ENCODE results near the gene FRZB.
A peak's percentile ranks its signal among the peaks of the same experiment; 100 is the strongest.
"Not testable (repeated sequence)": the region's sequence is repeated elsewhere in the genome, so short reads cannot be mapped to it uniquely, and the experiment has no call there.

The FRZB gene

DNA sequence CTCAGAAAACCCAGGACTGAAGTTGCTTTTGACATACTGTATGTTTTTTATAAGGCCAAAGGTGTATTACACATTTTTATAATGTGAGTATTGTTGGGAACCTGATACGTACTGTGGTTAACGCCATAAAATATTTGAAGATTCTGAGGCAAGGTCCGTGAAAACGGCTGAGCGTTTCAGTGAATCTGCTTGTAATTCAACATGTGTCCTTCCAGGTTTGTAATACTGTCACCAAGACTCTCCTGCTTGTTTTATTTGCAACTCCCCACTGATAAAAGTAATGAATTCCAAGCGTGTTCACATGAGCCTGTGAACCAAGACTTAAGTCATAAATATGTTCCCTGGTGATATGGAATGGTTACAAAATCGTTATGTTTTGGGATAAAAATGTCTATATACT lies 23.9 kb upstream of the FRZB start:
- DNase-seq = no peak

DNA sequence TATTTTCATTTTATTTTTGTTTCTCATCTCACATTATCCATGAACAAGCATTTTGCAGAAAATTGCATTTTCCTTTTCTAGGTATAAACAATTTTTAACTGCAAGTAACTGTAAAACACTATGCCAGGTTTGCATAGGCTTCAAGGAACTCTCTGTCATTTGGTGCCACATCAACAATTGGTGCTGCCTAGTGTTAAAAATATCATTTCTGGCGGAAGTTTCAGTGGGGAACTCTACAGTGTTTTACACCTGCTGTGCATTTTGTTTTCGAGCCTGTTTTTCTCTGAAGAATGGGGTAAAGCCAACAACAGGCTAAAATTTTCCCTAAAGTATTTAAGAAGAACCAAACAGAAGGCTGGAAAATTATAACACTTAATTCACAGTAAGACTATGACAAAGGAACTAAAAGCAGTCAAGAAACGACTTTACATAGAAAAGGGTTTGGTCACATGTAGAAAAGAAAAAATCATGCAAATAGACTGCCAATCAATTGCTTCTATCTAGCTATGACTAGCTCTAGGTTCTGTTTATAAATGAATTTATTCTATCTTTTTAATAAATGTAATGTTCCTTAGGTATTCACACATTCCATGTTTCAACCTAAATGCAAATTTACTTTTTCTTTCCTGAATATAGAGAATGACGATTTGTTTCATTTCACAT lies 21.4 kb upstream of the FRZB start:
- no peak for DNase-seq

DNA sequence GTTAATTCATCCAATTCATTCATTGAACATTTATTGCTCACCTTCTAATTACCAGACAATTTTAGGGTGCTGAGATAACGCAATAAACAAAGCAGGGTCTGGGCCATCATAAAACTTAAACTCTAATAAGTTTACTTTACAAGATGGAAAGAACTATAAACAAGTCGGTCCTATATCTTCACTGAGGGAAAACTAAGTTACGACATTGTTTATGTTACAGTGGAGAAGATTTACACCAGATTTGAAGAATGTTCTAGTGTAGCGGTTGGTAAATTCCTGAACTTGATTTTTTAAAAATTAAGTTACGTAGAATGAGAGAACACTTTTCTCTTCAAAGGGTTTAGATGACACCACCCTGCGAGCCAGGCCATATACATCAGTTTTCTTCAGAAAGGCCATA lies 20.7 kb upstream of the FRZB start:
- no peak for DNase-seq

DNA sequence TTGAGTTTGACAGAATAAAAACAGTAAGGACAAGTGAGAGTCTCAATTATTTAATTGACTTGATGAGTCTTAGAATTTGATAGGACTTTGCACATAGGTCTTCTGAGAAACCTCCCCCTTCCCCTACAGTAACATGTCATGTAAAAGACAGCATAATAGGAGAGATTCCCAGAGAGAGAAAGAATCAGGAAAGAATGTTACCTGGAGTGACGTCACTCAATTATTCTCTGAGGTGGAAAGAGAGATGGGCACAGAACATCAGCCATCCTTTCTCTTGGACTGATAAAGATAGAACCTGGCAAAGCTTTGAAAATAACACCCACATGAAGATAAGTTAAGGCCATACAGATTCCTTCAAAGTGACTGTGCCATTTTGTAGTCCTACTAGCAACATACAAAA lies 19.3 kb upstream of the FRZB start:
- DNase-seq = no peak

DNA sequence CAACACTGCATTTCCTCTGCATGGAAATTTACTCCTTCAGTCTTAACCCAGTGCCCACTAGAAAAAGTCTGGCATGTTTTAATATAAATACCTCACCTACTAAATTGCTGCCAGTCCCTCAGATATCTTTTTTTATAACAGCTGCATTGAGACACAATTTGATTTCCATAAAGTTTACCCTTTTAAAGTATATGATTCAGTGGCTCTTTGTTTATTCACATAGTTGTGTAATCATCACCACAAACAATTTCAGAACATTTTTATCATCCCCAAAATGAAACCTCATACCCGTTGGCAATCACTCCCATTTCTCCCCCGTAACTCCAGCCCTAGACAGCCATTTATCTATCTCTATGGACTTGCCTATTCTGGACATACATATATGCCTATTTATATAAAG lies 17.0 kb upstream of the FRZB start:
- DNase-seq = no peak

DNA sequence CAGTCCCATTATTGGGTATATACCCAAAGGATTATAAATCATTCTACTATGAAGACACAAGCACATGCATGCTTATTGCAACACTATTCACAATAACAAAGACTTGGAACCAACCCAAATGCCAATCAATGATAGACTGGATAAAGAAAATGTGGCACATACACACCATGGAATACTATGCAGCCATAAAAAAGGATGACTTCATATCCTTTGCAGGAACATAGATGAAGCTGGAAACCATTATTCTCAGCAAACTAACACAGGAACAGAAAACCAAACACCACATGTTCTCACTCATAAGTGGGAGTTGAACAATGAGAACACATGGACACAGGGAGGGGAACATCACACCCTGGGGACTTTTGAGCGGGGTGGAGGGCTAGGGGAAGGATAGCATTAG lies 13.7 kb upstream of the FRZB start:
- DNase-seq = not testable (repeated sequence)

DNA sequence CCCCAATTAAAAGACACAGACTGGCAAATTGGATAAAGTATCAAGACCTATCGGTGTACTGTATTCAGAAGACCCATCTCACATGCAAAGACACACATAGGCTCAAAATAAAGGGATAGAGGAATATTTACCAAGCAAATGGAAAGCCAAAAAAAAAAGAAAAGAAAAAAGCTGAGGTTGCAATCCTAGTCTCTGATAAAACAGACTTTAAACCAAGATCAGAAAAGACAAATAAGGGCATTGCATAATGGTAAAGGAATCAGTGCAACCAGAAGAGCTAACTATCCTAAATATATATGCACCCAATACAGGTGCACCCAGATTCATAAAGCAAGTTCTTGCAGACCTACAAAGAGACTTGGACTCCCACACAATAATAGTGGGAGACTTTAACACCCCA lies 10.2 kb upstream of the FRZB start:
- not testable (repeated sequence) for DNase-seq

DNA sequence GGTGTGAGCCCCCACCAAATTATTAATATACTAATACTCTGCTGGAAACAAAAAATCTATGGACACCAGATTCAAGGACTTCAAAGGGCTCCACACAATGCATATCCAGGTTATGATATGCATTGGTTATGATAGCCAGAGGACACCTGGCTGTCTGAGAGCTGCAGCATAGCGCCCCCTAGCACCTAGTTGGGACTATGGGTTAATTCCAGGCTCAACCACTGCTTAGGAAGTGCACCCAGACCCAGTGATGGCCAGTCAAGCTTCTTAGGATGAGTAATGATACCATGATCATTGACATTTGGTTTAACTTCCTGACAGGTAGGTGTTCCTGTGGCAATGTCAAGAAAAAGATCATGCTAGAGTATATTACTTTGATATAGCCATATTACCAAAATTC lies 3.8 kb upstream of the FRZB start:
- peak; percentile 7 for DNase-seq

DNA sequence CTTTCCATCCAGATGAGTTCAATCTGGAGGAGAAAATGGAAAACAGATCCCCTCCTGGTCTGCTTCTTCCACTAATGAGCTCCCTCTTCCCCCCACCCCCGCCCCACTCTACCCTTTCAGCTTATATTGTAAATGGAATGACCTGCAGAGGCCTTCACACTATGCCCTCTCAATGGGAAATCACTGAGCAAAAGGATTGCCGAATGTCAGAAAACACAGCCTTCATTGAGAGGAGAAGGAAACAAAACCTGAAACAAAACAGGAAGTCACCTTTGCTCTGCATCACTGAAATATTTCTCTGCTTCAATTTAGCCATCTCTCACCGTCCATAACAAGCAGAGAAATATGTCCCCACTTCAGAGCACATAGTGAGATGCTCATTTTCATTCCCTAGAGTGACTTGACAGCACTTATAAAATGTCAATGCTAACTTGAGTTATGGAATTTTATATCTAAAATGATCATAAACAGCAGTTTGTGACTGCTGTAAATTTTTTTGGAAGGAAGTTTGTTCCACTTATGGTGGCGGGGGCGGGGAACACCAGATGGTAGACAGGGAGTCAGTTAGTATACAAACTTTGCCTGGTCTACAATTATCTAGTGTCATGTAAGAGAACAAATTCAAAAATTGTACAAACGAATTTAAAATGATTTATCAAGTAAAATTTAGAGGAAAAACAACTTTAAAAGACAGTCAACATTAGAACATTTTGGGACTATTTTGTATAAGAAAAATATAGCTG lies 1.8 kb upstream of the FRZB start:
- no peak for DNase-seq

DNA sequence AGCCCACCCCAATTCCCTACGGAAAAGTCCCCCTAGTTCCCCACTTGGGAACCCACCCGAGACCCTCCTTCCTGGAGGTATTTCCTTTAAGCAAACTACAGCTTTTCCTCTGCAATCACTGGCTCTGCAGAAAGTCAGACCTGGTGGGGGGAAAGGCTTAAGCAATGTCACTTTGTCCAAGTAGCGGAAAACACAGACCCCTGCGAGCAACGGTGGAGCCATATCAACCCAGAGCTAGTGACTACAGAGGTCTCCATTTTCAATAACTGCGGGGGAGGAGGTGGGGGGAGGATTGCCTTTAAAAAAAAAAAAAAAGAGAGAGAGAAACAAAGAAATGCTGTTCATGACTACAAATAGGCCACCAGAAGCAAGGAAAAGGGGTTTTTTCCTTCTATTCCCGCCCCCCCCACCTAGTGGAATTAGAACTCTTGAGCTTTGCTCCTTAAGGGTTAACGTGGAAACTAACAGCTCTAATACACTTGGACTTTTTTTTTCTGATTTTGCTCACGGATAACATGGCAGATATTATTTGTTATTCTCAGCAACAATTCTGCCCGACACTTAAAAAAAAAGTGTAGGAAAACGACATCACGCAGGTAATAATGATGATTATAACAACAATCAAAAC lies 1.1 kb upstream of the FRZB start:
- DNase-seq = no peak

DNA sequence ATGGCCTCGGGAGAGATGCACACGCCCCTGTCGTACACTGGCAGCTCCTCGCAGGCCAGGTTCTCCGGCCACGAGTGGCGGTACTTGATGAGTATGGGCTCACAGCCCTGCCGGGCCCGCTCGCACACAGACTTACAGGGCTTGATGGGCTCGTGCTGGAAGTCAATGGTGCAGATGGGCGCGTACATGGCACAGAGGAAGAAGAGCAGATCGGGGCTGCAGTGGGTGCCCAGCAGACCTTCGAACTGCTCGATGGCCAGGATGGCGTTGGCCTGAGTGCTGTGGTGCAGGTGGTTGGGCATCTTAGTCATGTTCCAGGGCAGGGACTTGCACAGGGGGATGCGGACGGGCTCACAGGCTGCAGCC lies 359 bp downstream of the FRZB start:
- no peak for DNase-seq

DNA sequence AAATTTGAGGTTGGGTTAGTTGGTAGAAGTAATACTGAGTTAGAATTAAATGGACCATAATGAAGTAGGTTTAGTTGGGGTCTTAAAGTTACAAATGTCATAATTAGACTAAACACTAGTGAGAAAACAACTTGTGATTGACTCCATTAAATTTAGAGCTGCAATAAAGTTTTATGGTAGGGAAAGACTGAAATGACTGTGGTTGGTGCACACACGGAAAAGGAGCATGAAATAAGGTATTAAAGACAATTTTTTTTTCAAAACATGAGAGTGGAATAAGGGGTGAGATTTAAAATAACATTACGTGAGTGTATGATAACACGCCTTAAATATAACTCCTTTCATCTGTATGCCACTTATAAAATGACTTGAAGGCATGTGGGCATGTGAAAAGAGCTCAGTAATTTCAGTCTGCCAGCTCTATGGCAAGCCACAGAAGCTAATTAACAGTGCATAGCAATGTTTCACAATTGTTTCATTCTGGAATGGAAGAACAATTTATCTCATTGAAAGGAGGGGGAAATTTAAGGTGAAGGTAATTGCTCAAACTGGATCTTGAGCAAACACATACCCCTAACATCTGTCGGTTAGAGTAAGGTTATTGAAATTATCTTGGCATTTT lies 1.4 kb downstream of the FRZB start:
- no peak for DNase-seq

DNA sequence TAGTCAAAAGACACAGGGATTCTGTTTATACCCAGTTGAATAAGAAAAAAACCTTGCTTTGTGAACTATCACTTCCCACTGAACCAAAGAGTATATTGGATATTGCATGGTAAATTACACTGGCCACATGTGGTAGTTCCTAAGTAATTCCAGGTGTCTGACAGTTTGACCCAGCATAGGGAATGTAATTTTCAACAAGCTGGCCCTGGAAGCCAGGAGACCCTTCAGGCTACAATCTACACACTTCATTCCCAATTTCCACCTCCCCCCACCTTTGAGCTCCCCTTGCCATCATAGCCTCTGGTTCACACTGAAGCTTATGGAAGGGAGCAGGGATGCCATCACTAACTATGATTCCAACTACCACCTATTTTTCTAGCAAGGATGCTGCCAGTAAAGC lies 2.8 kb downstream of the FRZB start:
- no peak for DNase-seq

DNA sequence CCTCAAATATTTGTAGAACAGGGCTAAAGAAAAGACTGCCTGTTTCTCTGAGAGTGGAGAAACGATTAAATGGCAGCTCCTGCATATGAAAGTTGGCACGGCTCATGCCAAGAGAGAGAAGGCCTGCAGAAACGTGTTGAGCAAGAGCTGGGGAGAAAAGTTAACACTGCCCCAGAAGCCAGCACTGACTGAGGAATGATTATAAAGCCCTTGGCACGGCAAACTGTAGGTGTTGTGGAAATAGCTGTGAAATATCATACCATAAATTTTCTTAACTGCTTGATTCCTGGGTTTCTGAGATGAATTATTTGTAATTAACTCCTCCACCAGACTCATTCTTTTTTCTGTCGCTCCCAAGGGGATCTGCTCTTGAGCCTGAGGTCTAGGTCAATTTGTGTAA lies 4.3 kb downstream of the FRZB start:
- no peak for DNase-seq

DNA sequence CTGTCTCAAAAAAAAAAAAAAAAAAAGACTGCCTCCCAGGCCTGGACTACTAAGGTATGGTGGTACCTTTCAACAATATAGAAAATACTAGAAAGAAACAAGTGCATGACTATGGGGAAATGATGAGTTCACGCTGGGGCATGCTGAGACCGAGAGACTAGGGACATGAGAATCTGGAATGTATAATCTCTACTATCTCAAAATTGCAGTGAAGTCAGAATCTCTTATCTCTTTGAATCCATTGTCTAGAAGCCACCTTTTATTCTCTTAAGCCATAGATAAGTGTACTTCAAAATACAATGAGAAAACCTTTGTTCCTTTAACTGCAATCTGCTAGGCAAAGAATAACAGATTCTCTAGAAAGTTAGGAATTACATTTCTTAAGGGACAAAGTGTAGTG lies 5.6 kb downstream of the FRZB start:
- DNase-seq = no peak

DNA sequence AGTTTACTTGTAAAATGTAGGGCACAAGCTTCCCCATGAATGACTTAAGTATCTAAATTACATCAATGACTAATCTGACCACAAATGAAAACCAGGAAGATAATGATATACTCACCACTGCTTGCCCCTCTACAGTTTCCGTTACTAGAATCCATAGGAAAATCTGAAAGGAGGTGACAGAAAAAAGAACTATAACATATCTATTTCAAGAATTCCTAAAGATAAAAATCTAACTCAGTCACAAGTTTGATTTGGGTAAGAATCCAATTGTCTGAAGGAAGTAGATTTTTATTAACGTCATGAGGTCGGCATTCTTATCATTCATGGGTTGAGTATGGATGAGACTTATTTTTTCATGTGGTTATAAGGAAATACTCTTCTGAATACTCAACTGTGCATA lies 7.8 kb downstream of the FRZB start:
- DNase-seq = no peak

DNA sequence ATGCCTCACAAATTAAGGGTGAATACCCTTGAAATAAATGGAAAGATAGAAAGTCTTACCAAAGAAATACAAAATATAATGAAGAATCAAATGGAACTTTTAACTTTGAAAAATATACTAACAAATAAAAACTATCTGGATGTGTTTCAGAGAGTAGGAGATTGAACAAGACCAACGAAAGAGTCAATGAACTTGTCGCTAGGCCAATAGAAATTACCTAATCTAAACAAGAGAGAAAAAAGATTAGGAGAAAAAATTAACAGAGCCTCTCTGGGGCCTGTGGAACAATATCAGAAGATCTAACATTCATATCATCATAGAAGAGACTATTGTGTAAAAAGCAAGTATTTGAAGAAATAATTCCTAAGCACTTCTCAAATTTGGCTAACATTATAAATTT lies 11.1 kb downstream of the FRZB start:
- no peak for DNase-seq

DNA sequence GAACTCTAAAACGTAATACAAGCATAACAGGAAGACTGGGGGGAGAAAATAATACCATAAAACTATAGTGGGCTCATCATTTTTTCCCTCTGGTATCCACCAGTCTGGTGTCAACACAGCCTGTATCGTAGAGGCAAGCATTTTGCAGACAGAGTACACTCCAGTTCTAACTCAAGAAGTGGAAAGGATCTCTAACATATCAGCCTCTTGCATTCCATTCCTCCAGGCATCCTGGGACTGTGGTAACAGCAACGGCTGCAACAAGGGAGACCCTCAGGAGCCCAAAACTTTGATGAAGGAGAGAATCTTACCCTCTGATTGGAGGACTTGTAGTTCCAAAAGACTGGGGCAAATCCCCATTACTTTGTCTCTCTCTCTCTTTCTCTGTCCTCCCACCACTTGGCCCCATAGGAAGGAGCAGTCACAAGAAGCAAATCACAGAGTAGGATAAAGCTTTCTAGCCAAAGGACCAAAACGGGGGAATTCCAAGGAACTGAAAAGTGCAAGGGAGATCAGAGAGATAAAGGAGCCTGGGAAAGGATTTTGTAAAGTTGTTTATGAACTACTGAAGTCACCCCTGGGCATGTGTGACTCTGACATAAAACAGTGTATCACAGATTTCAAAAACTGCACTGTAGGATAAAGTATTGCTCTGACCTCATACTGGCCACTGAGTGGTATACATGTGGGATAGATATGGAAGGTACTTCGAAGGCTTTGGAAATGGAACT lies 11.9 kb downstream of the FRZB start:
- no peak for DNase-seq

DNA sequence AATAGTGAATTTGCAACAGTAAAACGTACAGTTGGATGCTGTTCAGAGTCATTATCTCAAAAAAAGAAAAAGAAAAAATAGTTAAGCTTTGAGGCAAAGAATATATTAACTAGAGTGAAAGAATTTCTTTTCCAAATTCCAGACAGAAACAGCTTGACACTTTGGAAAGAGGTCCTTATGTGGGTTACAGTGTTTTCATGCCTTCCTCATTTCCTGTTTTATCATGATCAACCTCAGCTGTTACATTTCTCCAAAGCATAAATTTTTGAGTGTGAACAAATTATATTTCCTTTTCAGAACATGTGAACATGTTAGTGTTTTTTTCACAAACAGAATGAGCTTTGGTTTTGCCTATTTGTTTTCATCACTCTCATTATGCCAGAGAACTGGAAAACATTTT lies 13.6 kb downstream of the FRZB start:
- DNase-seq = no peak

DNA sequence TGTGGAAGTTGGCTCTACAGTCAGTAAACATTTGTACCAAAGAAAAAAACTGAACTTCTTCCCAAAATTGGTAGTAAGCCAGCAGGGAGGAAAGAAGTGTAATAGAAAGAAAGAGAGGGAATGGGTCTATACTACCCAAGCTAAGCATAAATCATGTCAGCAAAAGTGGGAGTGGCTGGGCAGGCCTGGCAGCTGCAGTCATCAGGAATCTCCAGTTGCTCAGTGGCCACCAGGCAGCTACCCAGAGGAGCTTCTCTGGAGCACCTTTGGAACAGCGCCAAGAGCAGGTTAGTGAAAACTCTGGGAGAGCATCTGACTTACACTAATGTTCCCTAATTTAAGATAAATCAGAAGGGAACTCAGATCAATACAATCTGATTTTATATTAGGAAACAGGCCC lies 14.3 kb downstream of the FRZB start:
- no peak for DNase-seq

DNA sequence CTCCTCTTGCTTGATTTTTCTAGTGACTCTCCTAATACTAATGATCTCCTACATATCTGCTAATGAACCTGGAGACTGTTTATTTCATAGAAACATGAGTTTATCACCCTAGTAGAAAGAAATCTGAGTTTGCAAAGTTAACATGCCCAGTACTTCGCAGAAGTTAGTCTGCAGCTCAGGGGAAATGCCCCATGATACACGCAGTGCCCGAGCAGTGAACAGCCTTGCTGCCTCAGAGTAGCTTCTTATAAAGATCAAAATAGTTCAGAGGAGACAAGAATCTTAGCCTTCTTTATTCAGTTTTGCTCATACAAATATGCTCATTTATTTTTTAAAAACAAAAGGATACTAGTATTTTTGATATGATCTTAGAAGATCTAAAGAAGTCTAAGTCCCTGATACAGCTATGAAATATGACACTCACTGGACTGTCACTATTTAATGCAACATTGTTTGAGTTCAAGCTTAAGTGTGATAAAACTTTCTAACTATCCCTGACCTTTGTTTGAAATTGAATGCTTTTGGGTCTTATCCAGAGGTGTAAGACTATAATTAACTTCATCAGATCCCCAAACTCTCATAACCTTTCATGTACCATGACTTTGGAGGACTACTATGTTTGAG lies 20.5 kb downstream of the FRZB start:
- no peak for DNase-seq

DNA sequence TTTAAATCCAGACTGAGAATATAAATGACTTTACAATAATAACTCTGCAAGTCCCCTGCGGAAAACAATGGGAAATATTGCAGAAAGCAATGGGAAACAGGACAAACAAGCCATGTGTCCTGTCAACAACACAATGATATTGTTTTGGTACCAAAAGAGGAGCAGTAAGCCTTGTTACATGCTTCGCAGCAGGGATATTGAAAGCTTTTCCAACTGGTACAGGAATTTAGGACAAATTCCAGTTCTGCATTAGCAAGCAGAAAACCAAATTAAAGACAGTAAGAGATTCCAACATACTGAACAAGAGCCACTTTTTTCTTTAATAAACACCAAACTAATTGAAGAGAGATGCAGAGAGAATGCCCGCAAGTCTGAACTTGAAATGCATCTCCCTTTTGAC lies 30.0 kb downstream of the FRZB start:
- no peak for DNase-seq

DNA sequence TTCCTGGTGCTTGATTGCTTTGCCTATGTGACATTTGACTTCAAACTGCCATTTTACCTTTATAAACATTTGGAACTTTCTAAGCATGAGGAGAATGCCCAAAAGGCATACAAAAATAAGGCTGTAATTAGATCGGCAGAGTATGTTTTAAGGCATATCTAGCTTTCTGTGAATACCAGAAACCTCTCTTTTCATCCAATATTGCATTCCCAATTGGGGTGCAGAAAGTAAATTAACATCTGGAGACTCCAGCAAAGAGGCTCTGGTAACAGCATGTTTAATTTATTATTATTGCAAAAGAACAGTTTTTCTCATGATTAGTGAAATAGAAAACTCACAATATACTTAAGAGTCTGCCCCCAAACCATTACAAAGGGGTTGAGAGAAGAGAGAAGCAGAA lies 32.1 kb downstream of the FRZB start:
- DNase-seq = no peak
